Muscle of leg (tissue), 11 donors: ENCODE results near the gene KIF5A. TPM values are rescaled to one million over a fixed set of nuclear protein-coding genes. Genes with fewer than 3 reads are reported as not detected.

Experiments
- DNase-seq: peaks from one replicate; pipeline ENCODE4 v3.0.0; 2013
- H3K27ac ChIP-seq: one replicate; pipeline ENCODE4 v1.5.1; 2013; ENCODE audit warnings: mild to moderate bottlenecking, low read length, control low read depth
- H3K27me3 ChIP-seq: one replicate; pipeline ENCODE4 v1.6.1; 2013; ENCODE audit warnings: low read length; ENCODE audit not compliant: control insufficient read depth, insufficient read depth
- H3K36me3 ChIP-seq: one replicate; pipeline ENCODE4 v1.6.1; 2013; ENCODE audit warnings: low read length; ENCODE audit not compliant: control insufficient read depth, insufficient read depth
- H3K4me1 ChIP-seq: one replicate; pipeline ENCODE4 v1.6.1; 2013; ENCODE audit warnings: low read length; ENCODE audit not compliant: control insufficient read depth, insufficient read depth
- H3K4me3 ChIP-seq: one replicate; pipeline ENCODE4 v1.5.1; 2013; ENCODE audit warnings: low read length, control low read depth
- H3K9me3 ChIP-seq: replicated peaks from 2 replicates; pipeline ENCODE4 v1.6.1; 2013; ENCODE audit warnings: low read depth, low read length; ENCODE audit not compliant: control insufficient read depth
- WGBS: methylation state at CpG from one replicate; pipeline ENCODE4 v1.1.5; 2013; ENCODE audit warnings: missing lambda C conversion rate; ENCODE audit not compliant: insufficient coverage; 5-methylcytosine and 5-hydroxymethylcytosine counted together
- polyA plus RNA-seq, 8 donors: library from polyadenylated mRNA; unstranded; fragments of 120-200 nt; gene quantifications; one replicate each; pipeline versions ENCODE4 v1.2.1 to v1.2.3, GENCODE V29; 2013; ENCODE audit warnings: inconsistent platforms in 1 of 8, low replicate concordance in 1 of 8; ENCODE audit not compliant: insufficient read length in 8 of 8, insufficient read depth in 1 of 8
- total RNA-seq: library from RNA; stranded (reverse); fragments of 120-200 nt; gene quantifications from one replicate; pipeline ENCODE4 v1.2.4, GENCODE V29; 2013

The KIF5A gene
- total and polyA plus RNA-seq, 9 donors, result 0.04 to 0.85 (median 0.11) TPM; not detected in 1

GRCh38 chr12:57548013-57548315 lies 1.9 kb upstream of the KIF5A start:
- Histone ChIP-seq H3K36me3 (peaks cover 2% of the 10 kb centered on the region), H3K27me3 (peaks cover 46% of the 10 kb centered on the region), H3K4me3 (no peak overlapping the region), H3K4me1 (peaks cover 13% of the 10 kb centered on the region), H3K27ac (no peak overlapping the region), H3K9me3 (no peaks in the 10 kb centered on the region)
- no CpG with 5 or more reads among the region's 2 CpGs for WGBS
- no peak for DNase-seq

GRCh38 chr12:57548488-57548887 lies 1.4 kb upstream of the KIF5A start:
- no peak overlapping the region for H3K4me3 ChIP-seq
- no peak overlapping the region for H3K27ac ChIP-seq
- H3K27me3 ChIP-seq, result peaks cover 51% of the 10 kb centered on the region
- no peak for DNase-seq
- WGBS, result no CpG with 5 or more reads among the region's 2 CpGs
- no peaks in the 10 kb centered on the region for H3K9me3 ChIP-seq
- peaks cover under 1% of the 10 kb centered on the region for H3K36me3 ChIP-seq
- H3K4me1 ChIP-seq, result peaks cover 13% of the 10 kb centered on the region

- 28% methylated on average over 6 of the region's 13 CpGs for WGBS
- Histone ChIP-seq H3K36me3 (no peaks in the 10 kb centered on the region), H3K9me3 (no peaks in the 10 kb centered on the region), H3K4me3 (no peak overlapping the region), H3K4me1 (peaks cover 13% of the 10 kb centered on the region), H3K27ac (no peak overlapping the region), H3K27me3 (peaks cover 54% of the 10 kb centered on the region)
- DNase-seq, result no peak
Observed at GRCh38 chr12:57549203-57549908, 488 bp upstream of the KIF5A start.

GRCh38 chr12:57550641-57551549 lies 1.1 kb downstream of the KIF5A start:
- WGBS, result 6% methylated on average over 2 of the region's 7 CpGs
- Histone ChIP-seq H3K36me3 (no peaks in the 10 kb centered on the region), H3K4me1 (peaks cover 9% of the 10 kb centered on the region), H3K27ac (no peak overlapping the region), H3K27me3 (peaks cover 61% of the 10 kb centered on the region), H3K4me3 (no peak overlapping the region), H3K9me3 (no peaks in the 10 kb centered on the region)
- DNase-seq, result no peak

- Histone ChIP-seq H3K27me3 (peaks cover 61% of the 10 kb centered on the region), H3K4me3 (no peak overlapping the region), H3K36me3 (no peaks in the 10 kb centered on the region), H3K27ac (no peak overlapping the region), H3K9me3 (no peaks in the 10 kb centered on the region), H3K4me1 (peaks cover 3% of the 10 kb centered on the region)
- DNase-seq, result no peak
- WGBS, result no CpG with 5 or more reads among the region's 3 CpGs
Observed at GRCh38 chr12:57551637-57552305, 1.9 kb downstream of the KIF5A start.

GRCh38 chr12:57552306-57552651 lies 2.4 kb downstream of the KIF5A start:
- DNase-seq, result no peak
- Histone ChIP-seq H3K4me1 (peaks cover 3% of the 10 kb centered on the region), H3K27ac (no peak overlapping the region), H3K9me3 (no peaks in the 10 kb centered on the region), H3K36me3 (no peaks in the 10 kb centered on the region), H3K27me3 (peaks cover 61% of the 10 kb centered on the region), H3K4me3 (no peak overlapping the region)
- WGBS, result no CpG with 5 or more reads among the region's 2 CpGs

- Histone ChIP-seq H3K36me3 (no peaks in the 10 kb centered on the region), H3K9me3 (no peaks in the 10 kb centered on the region), H3K27me3 (peaks cover 61% of the 10 kb centered on the region), H3K27ac (no peak overlapping the region), H3K4me1 (peaks cover 3% of the 10 kb centered on the region), H3K4me3 (no peak overlapping the region)
- no peak for DNase-seq
- no CpG with 5 or more reads among the region's 6 CpGs for WGBS
Observed at GRCh38 chr12:57552835-57553313, 3.0 kb downstream of the KIF5A start.

GRCh38 chr12:57553343-57554202 lies 3.7 kb downstream of the KIF5A start:
- no peak overlapping the region for H3K27ac ChIP-seq
- no peak overlapping the region for H3K4me3 ChIP-seq
- 80% methylated on average over 1 of the region's 7 CpGs for WGBS
- H3K36me3 ChIP-seq, result no peaks in the 10 kb centered on the region
- H3K27me3 ChIP-seq, result peaks cover 57% of the 10 kb centered on the region
- no peak for DNase-seq
- no peaks in the 10 kb centered on the region for H3K9me3 ChIP-seq
- peaks cover 3% of the 10 kb centered on the region for H3K4me1 ChIP-seq

- peaks cover 48% of the 10 kb centered on the region for H3K27me3 ChIP-seq
- no peak for DNase-seq
- H3K27ac ChIP-seq, result no peak overlapping the region
- H3K4me3 ChIP-seq, result no peak overlapping the region
- H3K4me1 ChIP-seq, result peaks cover 3% of the 10 kb centered on the region
- no CpG with 5 or more reads among the region's 2 CpGs for WGBS
- H3K36me3 ChIP-seq, result no peaks in the 10 kb centered on the region
- no peaks in the 10 kb centered on the region for H3K9me3 ChIP-seq
Observed at GRCh38 chr12:57554453-57554852, 4.6 kb downstream of the KIF5A start.
